Hepatocyte (in vitro differentiated cells): ENCODE measurements around the gene ABR.

Experiments
- EZH2 ChIP-seq: fragments of 200-600 bp; sonication (generic); IDR thresholded peaks from 2 replicates; pipeline ENCODE4 v1.6.1; 2016; ENCODE audit warnings: antibody characterized with exemption, mild to moderate bottlenecking, borderline replicate concordance
- TF ChIP-seq, protein P1 (sequence below): fragments of 200-600 bp; sonication (generic); IDR thresholded peaks from 2 replicates; pipeline ENCODE4 v1.5.1; 2016; ENCODE audit warnings: antibody characterized with exemption, mild to moderate bottlenecking; ENCODE audit not compliant: poor library complexity

DNA sequence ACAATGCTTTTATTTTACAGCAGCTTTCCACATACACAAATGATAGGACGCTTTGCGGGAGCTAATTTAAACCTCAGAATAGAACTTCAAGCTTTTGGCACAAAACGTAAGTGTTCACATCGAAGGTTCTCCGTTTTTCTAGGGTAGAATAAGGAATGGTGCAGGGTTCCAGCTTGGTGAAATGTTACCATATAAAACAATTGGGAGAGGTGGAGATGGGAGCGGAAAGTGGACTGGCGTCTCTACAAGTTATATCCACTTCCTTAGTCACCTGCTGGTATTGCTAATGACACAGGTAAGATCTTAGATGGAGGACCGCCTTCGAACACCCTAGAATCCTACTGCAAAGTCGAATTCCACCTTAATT lies 198.5 kb downstream of the ABR start:
- no peak for TF ChIP-seq EZH2
- TF ChIP-seq, protein P1, sequence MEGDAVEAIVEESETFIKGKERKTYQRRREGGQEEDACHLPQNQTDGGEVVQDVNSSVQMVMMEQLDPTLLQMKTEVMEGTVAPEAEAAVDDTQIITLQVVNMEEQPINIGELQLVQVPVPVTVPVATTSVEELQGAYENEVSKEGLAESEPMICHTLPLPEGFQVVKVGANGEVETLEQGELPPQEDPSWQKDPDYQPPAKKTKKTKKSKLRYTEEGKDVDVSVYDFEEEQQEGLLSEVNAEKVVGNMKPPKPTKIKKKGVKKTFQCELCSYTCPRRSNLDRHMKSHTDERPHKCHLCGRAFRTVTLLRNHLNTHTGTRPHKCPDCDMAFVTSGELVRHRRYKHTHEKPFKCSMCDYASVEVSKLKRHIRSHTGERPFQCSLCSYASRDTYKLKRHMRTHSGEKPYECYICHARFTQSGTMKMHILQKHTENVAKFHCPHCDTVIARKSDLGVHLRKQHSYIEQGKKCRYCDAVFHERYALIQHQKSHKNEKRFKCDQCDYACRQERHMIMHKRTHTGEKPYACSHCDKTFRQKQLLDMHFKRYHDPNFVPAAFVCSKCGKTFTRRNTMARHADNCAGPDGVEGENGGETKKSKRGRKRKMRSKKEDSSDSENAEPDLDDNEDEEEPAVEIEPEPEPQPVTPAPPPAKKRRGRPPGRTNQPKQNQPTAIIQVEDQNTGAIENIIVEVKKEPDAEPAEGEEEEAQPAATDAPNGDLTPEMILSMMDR: no peak
